Mammary epithelial cell (primary cell): Measurements from ENCODE around the gene OLA1.

Experiments used
- EZH2 ChIP-seq: IDR thresholded peaks from 2 replicates; pipeline ENCODE4 v1.6.1; 2012; ENCODE audit warnings: low read length, inconsistent platforms, borderline replicate concordance
- TF ChIP-seq, protein P1 (sequence below), 2 donors: IDR thresholded peaks in 1 of 2; conservative IDR thresholded peaks in 1 of 2; 2 replicates each; pipeline ENCODE4 v1.5.1; 2011 to 2012; ENCODE audit warnings: inconsistent platforms in 2 of 2, low read length in 2 of 2, mild to moderate bottlenecking in 2 of 2, control low read depth in 1 of 2, low read depth in 1 of 2; ENCODE audit not compliant: insufficient read depth in 1 of 2; ENCODE audit errors: extremely low read depth in 1 of 2

DNA sequence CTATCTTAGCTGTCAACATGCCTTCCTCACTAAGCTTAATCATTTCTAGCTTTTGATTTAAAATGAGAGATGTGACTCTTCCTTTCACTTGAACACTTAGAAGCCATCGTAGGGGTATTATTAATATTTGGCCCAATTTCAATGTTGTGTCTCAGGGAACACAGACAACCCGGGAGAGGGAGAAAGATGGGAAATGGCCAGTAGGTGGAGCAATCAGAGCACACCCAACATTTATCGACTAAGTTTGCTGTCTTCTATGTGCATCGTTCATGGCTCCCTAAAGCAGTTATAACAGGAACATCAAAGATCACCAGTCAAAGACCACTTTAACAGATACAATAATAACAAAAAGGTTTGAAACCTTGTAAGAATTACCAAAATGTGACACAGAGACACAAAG, 110.2 kb downstream of the OLA1 start:
- TF ChIP-seq, protein P1, sequence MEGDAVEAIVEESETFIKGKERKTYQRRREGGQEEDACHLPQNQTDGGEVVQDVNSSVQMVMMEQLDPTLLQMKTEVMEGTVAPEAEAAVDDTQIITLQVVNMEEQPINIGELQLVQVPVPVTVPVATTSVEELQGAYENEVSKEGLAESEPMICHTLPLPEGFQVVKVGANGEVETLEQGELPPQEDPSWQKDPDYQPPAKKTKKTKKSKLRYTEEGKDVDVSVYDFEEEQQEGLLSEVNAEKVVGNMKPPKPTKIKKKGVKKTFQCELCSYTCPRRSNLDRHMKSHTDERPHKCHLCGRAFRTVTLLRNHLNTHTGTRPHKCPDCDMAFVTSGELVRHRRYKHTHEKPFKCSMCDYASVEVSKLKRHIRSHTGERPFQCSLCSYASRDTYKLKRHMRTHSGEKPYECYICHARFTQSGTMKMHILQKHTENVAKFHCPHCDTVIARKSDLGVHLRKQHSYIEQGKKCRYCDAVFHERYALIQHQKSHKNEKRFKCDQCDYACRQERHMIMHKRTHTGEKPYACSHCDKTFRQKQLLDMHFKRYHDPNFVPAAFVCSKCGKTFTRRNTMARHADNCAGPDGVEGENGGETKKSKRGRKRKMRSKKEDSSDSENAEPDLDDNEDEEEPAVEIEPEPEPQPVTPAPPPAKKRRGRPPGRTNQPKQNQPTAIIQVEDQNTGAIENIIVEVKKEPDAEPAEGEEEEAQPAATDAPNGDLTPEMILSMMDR (conservative IDR thresholded peaks at IDR 0.05 in 1 of 2, IDR thresholded peaks at IDR 0.05 in 1 of 2; ENCODE audit: extremely low read depth in 1 of 2, insufficient read depth in 1 of 2, low read depth in 1 of 2, low read length in 2 of 2), result peak; percentile 46 to 47
- TF ChIP-seq EZH2, result no peak
